ENCODE data around the gene NHERF1.

NHERF1 gene

GRCh38 chr17:74758848-74759168 lies 10.4 kb downstream of the NHERF1 start:
- TF ChIP-seq FOXM1 (IDR thresholded peaks at IDR 0.05; ENCODE audit: borderline replicate concordance, low read depth) = no peak
- TF ChIP-seq NFIC (IDR thresholded peaks at IDR 0.05) = no peak
- no peak for TF ChIP-seq YY1 (IDR thresholded peaks at IDR 0.05; ENCODE audit: low read depth)
- TF ChIP-seq EP300 (IDR thresholded peaks at IDR 0.05; ENCODE audit: borderline replicate concordance) = no peak
- TF ChIP-seq CEBPB (IDR thresholded peaks at IDR 0.05) = no peak
- TF ChIP-seq, protein P1, sequence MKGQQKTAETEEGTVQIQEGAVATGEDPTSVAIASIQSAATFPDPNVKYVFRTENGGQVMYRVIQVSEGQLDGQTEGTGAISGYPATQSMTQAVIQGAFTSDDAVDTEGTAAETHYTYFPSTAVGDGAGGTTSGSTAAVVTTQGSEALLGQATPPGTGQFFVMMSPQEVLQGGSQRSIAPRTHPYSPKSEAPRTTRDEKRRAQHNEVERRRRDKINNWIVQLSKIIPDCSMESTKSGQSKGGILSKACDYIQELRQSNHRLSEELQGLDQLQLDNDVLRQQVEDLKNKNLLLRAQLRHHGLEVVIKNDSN (IDR thresholded peaks at IDR 0.05) = no peak
- TF ChIP-seq MAX (IDR thresholded peaks at IDR 0.05) = no peak
- no peak for TF ChIP-seq TAF1 (IDR thresholded peaks at IDR 0.05; ENCODE audit: low read depth)
- no peak for TF ChIP-seq RAD21 (IDR thresholded peaks at IDR 0.05; ENCODE audit: low read depth)
- TF ChIP-seq CREB1 (IDR thresholded peaks at IDR 0.05; ENCODE audit: low read depth) = no peak
- no peak for TF ChIP-seq TCF12 (IDR thresholded peaks at IDR 0.05; ENCODE audit: low read depth)
- TF ChIP-seq REST (IDR thresholded peaks at IDR 0.05; ENCODE audit: low read depth) = no peak

- TF ChIP-seq RAD21 (IDR thresholded peaks at IDR 0.05; ENCODE audit: low read depth) (peak; percentile 27; the same call in 1 of the 2 replicates), EP300 (IDR thresholded peaks at IDR 0.05; ENCODE audit: borderline replicate concordance) (no peak)
These were observed 10.9 kb downstream of the NHERF1 start for GRCh38 chr17:74759243-74759801.

- TF ChIP-seq, protein P1 (IDR thresholded peaks at IDR 0.05) = peak; percentile 45; the same call in 1 of the 2 replicates
- TF ChIP-seq TCF12 (IDR thresholded peaks at IDR 0.05; ENCODE audit: low read depth) (peak; percentile 92), EGR1 (IDR thresholded peaks at IDR 0.05) (peak; percentile 68), REST (IDR thresholded peaks at IDR 0.05; ENCODE audit: low read depth) (no peak), ZBTB7A (IDR thresholded peaks at IDR 0.05; ENCODE audit: low read depth) (peak; percentile 57; the same call in 1 of the 2 replicates), CREB1 (IDR thresholded peaks at IDR 0.05; ENCODE audit: low read depth) (no peak), MAX (IDR thresholded peaks at IDR 0.05) (peak; percentile 74), EP300 (IDR thresholded peaks at IDR 0.05; ENCODE audit: borderline replicate concordance) (peak; percentile 82; the same call in 1 of the 2 replicates), NFIC (IDR thresholded peaks at IDR 0.05) (peak; percentile 71)
These were observed 11.5 kb downstream of the NHERF1 start for GRCh38 chr17:74759941-74760340.

GRCh38 chr17:74760404-74761105 lies 12.1 kb downstream of the NHERF1 start:
- peak; percentile 66 for TF ChIP-seq NFIC (IDR thresholded peaks at IDR 0.05)
- no peak for TF ChIP-seq EGR1 (IDR thresholded peaks at IDR 0.05)
- no peak for TF ChIP-seq CEBPB (IDR thresholded peaks at IDR 0.05)
- no peak for TF ChIP-seq YY1 (IDR thresholded peaks at IDR 0.05; ENCODE audit: low read depth)
- no peak for TF ChIP-seq ZBTB7A (IDR thresholded peaks at IDR 0.05; ENCODE audit: low read depth)
- no peak for TF ChIP-seq MAX (IDR thresholded peaks at IDR 0.05)
- TF ChIP-seq REST (IDR thresholded peaks at IDR 0.05; ENCODE audit: low read depth) = peak; percentile 63
- no peak for TF ChIP-seq TAF1 (IDR thresholded peaks at IDR 0.05; ENCODE audit: low read depth)
- no peak for TF ChIP-seq CREB1 (IDR thresholded peaks at IDR 0.05; ENCODE audit: low read depth)
- peak; percentile 25; the same call in 1 of the 2 replicates for TF ChIP-seq EP300 (IDR thresholded peaks at IDR 0.05; ENCODE audit: borderline replicate concordance)
- no peak for TF ChIP-seq RAD21 (IDR thresholded peaks at IDR 0.05; ENCODE audit: low read depth)
- TF ChIP-seq FOXM1 (IDR thresholded peaks at IDR 0.05; ENCODE audit: borderline replicate concordance, low read depth) = no peak; the same call in 1 of the 2 replicates
